Cardiac muscle cell (in vitro differentiated cells and primary cell): Measurements from ENCODE around the gene AIFM1. TPM values are rescaled to one million over a fixed set of nuclear protein-coding genes. Genes with fewer than 3 reads are reported as not detected.

Experiments used
- DNase-seq, 2 donors: peaks; one replicate each; pipeline versions ENCODE4 v3.0.0 to v3.0.0-alpha.2; 2010 to 2017; ENCODE audit warnings: low read depth in 1 of 2, low spot score in 1 of 2
- H3K27ac ChIP-seq: fragments of 200-600 bp; sonication (generic); 2 replicates; pipeline ENCODE4 v1.5.1; 2016
- H3K27me3 ChIP-seq: fragments of 200-600 bp; sonication (generic); 2 replicates; pipeline ENCODE4 v1.6.0; 2016; ENCODE audit warnings: control low read depth
- H3K36me3 ChIP-seq: fragments of 200-600 bp; sonication (generic); 2 replicates; pipeline ENCODE4 v1.5.1; 2016; ENCODE audit warnings: control low read depth
- H3K4me1 ChIP-seq: fragments of 200-600 bp; sonication (generic); 2 replicates; pipeline ENCODE4 v1.8.1; 2017; ENCODE audit warnings: low read depth, mild to moderate bottlenecking, mixed run types
- H3K4me3 ChIP-seq: fragments of 200-600 bp; sonication (generic); 2 replicates; pipeline ENCODE4 v1.5.1; 2016; ENCODE audit warnings: mild to moderate bottlenecking
- H3K9me3 ChIP-seq: fragments of 200-600 bp; sonication (generic); 2 replicates; pipeline ENCODE4 v1.5.1; 2017; ENCODE audit warnings: low read depth, mild to moderate bottlenecking, control low read depth
- CTCF ChIP-seq: IDR thresholded peaks from 2 replicates; pipeline ENCODE4 v1.5.1; 2012; ENCODE audit warnings: low read depth, mild to moderate bottlenecking, low read length
- polyA plus RNA-seq: library from polyadenylated mRNA; unstranded; fragments of >200 nt; fragmentation: Nextera tagmentation; extraction: Ambion mirVana; gene quantifications from 2 replicates; pipeline ENCODE4 v1.2.1, GENCODE V29; 2016
- total RNA-seq: library from RNA; depleted of rRNA; stranded (reverse); fragments of >200 nt; gene quantifications from 2 replicates; pipeline ENCODE4 v1.2.3, GENCODE V29; 2016

The AIFM1 gene
- total and polyA plus RNA-seq, 2 experiments from 2014 or later = 53.6 to 184 TPM

DNA sequence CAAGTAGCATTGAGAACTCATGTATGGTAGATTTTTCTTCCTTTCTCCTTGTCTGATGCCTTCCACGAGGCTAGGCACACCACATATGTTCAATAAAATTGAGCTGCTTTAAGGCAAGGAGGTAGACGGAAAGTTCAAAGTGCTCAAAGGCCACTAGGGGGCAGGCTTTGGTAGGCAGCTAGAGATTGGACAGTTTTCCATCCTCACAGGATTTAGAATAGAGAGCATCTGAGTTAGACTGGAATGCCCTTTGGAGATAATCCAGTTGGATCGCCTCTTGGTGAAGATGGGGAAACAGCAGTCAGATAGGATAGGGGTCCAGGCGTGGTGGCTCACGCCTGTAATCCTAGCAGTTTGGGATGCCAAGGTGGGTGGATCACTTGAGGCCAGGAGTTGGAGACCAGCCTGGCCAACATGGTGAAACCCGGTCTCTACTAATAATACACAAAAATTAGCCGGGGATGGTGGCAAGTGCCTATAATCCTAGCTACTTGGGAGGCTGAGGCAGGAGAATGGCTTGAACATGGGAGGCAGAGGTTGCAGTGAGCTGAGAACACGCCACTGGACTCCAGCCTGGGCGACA lies 85.7 kb downstream of the AIFM1 start:
- peak; percentile 61 to 84 for DNase-seq
- Histone ChIP-seq H3K36me3 (no peaks in the 10 kb centered on the region), H3K27me3 (no peaks in the 10 kb centered on the region), H3K9me3 (no peaks in the 10 kb centered on the region), H3K4me3 (no peak overlapping the region), H3K27ac (no peak overlapping the region), H3K4me1 (no peaks in the 10 kb centered on the region)
- peak; percentile 60 for TF ChIP-seq CTCF

Other genes starting within 250 kb of the AIFM1 start
- gene BCORL1, start 183.2 kb downstream of the AIFM1 start, total RNA-seq = 3.9 and 10.7 TPM in 2 replicates
- gene BCORL1, start 183.2 kb downstream of the AIFM1 start, polyA plus RNA-seq = 8.7 and 13.6 TPM in 2 replicates
- gene ELF4, start 55.3 kb downstream of the AIFM1 start, total RNA-seq = 1.8 and 1.9 TPM in 2 replicates
- gene ELF4, start 55.3 kb downstream of the AIFM1 start, polyA plus RNA-seq = 0.88 and 1.3 TPM in 2 replicates
- gene RAB33A, start 6.1 kb upstream of the AIFM1 start, total RNA-seq = 2.8 and 8.9 TPM in 2 replicates
- gene RAB33A, start 6.1 kb upstream of the AIFM1 start, polyA plus RNA-seq = 1.9 and 7.2 TPM in 2 replicates
- 3.7 and 6.8 TPM in 2 replicates for gene ZNF280C, start 103.1 kb upstream of the AIFM1 start, total RNA-seq
- 3.1 and 5.0 TPM in 2 replicates for gene ZNF280C, start 103.1 kb upstream of the AIFM1 start, polyA plus RNA-seq
- 9.5 and 11.9 TPM in 2 replicates for gene SLC25A14, start 174.1 kb upstream of the AIFM1 start, total RNA-seq
- gene SLC25A14, start 174.1 kb upstream of the AIFM1 start, polyA plus RNA-seq = 18.3 and 34.8 TPM in 2 replicates
- gene GPR119, start 219.8 kb upstream of the AIFM1 start, total RNA-seq = not detected in 2 replicates
- gene GPR119, start 219.8 kb upstream of the AIFM1 start, polyA plus RNA-seq = not detected in 2 replicates
- gene RBMX2, start 236.1 kb upstream of the AIFM1 start, total RNA-seq = 15.9 and 32.3 TPM in 2 replicates
- 22.5 and 30.9 TPM in 2 replicates for gene RBMX2, start 236.1 kb upstream of the AIFM1 start, polyA plus RNA-seq